ENCODE results near the gene ERBB2. TPM values are rescaled to one million over a fixed set of nuclear protein-coding genes. Genes with fewer than 3 reads are reported as not detected.

Gene ERBB2
- total and polyA plus RNA-seq, 10 of the 15 experiments (the other 5 are each of a cell fraction or from before 2014, with no cell fraction given) = 0.39 to 7.0 (median 4.3) TPM

GRCh38 chr17:39767147-39767546, 67.3 kb downstream of the ERBB2 start (continued):
- TF ChIP-seq NR2F1 (conservative IDR thresholded peaks at IDR 0.05) = peak; percentile 46; the same call in 1 of the 2 replicates
- no peak for TF ChIP-seq ZNF207 (IDR thresholded peaks at IDR 0.05; ENCODE audit: borderline replicate concordance)
- no peak for TF ChIP-seq ZNF622 (IDR thresholded peaks at IDR 0.05)
- TF ChIP-seq CBX5 (IDR thresholded peaks at IDR 0.05; ENCODE audit: low read depth) = no peak
- peak; percentile 24; the same call in 1 of the 2 replicates for TF ChIP-seq ZNF384 (IDR thresholded peaks at IDR 0.05; ENCODE audit: borderline replicate concordance, low read depth, low read length)
- TF ChIP-seq PAX8 (IDR thresholded peaks at IDR 0.05) = no peak
- TF ChIP-seq SP1 (IDR thresholded peaks at IDR 0.05; ENCODE audit: low read depth, low read length) = peak; percentile 11
- no peak for TF ChIP-seq RAD21 (IDR thresholded peaks at IDR 0.05; ENCODE audit: insufficient read depth, low read depth, low read length)
- TF ChIP-seq JUND (IDR thresholded peaks at IDR 0.05; ENCODE audit: low read depth, low read length) = no peak
- peak; percentile 93 for TF ChIP-seq RELB (IDR thresholded peaks at IDR 0.05; ENCODE audit: low read depth)
- no peak for TF ChIP-seq IRF3 (IDR thresholded peaks at IDR 0.05)
- TF ChIP-seq E4F1 (IDR thresholded peaks at IDR 0.05; ENCODE audit: borderline replicate concordance, partially characterized antibody) = no peak
- no peak for TF ChIP-seq SUPT20H (IDR thresholded peaks at IDR 0.05; ENCODE audit: borderline replicate concordance, control insufficient read depth, low read depth, low read length)
- TF ChIP-seq TBL1XR1 (IDR thresholded peaks at IDR 0.05; ENCODE audit: low read depth, low read length) = 0 out of 2 replicates have a peak, but pooled peaks have one; percentile 58
- TF ChIP-seq NFYB (IDR thresholded peaks at IDR 0.05; ENCODE audit: insufficient read depth, low read depth, low read length) = no peak
- no peak for TF ChIP-seq SIX5 (IDR thresholded peaks at IDR 0.05; ENCODE audit: low read depth, low read length, severe bottlenecking)
- TF ChIP-seq IKZF2 (IDR thresholded peaks at IDR 0.05) = peak; percentile 96
- no peak for TF ChIP-seq KDM1A (IDR thresholded peaks at IDR 0.05; ENCODE audit: borderline replicate concordance)
- TF ChIP-seq PBX3 (IDR thresholded peaks at IDR 0.05; ENCODE audit: insufficient replicate concordance, low read depth, low read length) = no peak
- TF ChIP-seq IRF4 (IDR thresholded peaks at IDR 0.05; ENCODE audit: low read depth, low read length) = no peak
- TF ChIP-seq RAD51 (IDR thresholded peaks at IDR 0.05) = peak; percentile 71; the same call in 1 of the 2 replicates
- no peak for TF ChIP-seq NR2C2 (IDR thresholded peaks at IDR 0.05; ENCODE audit: borderline replicate concordance, control insufficient read depth, insufficient read length, low read depth)
- peak; percentile 62; the same call in 1 of the 2 replicates for TF ChIP-seq MLLT1 (IDR thresholded peaks at IDR 0.05)
